Activated CD4-positive, CD25-positive, alpha-beta regulatory T cell treated with anti-CD3 and anti-CD28 coated beads, Interleukin-2, amount 50 U/mL, for 72 hours (primary cell): ENCODE results near the gene SPATA33.
A peak's percentile ranks its signal among the peaks of the same experiment; 100 is the strongest.
"Not testable (repeated sequence)": the region's sequence is repeated elsewhere in the genome, so short reads cannot be mapped to it uniquely, and the experiment has no call there.

Experiments used
- DNase-seq: peaks from one replicate; pipeline ENCODE4 v3.0.0; 2021

SPATA33 gene

DNA sequence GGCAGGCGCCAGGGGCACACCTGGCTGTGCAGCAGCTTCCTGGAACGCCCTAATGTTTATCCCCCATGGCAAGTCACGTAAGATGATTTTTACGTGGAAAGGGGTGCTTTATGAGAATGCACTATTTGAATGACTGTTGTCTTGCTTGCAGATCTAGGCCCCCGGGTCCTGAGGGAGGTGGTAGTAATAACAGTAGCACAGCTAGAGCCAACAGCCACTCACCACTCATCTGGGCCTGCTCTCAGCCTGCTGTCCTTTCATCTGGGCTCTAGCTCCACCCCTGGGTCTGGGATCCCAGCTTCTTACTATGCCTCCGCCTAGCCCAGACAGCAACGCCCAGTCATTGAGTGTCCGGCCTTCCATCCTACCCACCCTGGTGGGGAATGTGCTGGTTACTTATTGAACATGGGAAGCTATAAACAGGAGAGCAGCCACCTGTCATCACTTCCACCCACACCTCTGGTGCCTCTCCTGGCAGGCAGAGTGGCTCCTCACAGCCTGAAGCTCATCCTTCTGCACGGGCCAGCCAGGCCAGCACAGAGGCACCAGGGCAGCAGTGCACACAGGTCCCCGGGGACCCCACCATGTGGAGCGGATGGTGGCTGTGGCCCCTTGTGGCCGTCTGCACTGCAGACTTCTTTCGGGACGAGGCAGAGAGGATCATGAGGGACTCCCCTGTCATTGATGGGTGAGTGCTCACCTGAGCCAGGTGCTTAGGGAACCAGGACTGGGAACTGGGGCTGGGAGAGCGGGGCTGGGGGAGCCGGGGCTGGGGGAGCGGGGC, 27.6 kb upstream of the SPATA33 start:
- no peak for DNase-seq

DNA sequence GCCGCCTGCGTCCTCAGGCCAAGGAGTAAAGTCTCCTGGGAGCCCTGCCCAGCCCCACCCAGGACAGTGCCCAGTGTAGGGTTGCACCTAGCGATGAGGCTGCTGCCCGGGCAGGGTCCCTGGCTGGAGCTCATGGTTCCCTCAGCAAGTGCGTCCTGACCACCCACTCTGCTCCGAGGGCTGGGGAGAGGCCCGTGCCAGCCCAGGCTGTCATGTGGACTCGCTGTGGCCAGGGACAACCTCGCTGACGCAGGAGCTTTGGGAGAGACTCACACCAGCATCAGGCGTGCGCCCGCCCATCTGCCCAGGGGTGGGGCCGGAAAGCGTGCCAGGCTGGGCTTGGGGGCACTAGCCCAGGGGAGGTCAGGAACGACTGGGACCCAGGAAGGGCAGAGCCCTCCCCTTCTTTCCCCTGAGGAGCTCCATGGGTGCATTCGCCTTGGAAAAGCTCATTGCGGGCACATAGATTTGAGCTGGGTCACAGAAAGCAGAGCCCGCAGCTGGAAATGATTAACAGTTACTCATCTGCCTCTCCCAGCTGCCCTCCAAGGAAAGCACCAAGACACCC, 24.5 kb upstream of the SPATA33 start:
- DNase-seq: no peak

DNA sequence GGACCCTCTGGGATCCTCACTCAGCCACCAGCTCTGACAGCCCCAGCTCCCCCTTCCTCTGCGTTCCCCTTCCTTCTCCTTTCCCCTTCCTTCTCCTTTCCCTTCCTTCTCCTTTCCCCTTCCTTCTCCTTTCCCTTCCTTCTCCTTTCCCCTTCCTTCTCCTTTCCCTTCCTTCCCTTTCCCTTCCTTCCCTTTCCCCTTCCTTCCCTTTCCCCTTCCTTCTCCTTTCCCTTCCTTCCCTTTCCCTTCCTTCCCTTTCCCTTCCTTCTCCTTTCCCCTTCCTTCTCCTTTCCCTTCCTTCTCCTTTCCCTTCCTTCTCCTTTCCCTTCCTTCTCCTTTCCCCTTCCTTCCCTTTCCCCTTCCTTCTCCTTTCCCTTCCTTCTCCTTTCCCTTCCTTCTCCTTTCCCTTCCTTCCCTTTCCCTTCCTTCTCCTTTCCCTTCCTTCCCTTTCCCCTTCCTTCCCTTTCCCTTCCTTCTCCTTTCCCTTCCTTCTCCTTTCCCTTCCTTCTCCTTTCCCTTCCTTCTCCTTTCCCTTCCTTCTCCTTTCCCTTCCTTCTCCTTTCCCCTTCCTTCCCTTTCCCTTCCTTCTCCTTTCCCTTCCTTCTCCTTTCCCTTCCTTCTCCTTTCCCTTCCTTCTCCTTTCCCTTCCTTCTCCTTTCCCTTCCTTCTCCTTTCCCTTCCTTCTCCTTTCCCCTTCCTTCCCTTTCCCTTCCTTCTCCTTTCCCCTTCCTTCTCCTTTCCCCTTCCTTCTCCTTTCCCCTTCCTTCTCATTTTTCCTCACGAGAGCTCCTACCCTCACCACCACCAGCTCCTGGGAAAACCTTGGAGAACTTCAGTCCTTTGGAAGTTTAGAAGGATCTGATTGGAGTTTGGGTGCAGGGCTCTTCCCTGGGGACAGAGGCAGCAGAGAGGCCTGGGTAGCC, 22.9 kb upstream of the SPATA33 start:
- not testable (repeated sequence) for DNase-seq

DNA sequence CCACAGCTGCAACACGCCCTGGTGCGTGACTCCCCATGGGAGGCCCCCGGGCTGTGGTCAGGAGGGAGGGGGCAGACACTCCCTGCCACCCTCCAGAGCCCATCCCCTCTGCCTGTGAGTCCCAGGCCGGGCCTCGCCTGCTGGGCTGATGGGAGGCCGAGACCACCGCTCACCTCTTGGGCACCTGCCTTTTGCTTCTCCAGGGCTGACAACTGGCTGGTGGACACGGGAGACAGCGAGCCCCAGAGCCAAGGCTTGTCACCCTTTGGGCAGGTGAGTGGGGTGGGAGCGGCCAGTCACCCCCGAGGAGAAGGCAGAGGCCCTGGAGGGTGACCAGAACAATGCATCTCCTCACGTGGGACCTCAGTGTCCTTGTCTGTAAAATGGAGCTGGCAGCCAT, 21.0 kb upstream of the SPATA33 start:
- DNase-seq: no peak

- no peak for DNase-seq
These were observed 20.3 kb upstream of the SPATA33 start for GRCh38 chr16:89637379-89637778.

GRCh38 chr16:89638455-89638854, 19.2 kb upstream of the SPATA33 start:
- DNase-seq: no peak

GRCh38 chr16:89639385-89639784, 18.3 kb upstream of the SPATA33 start:
- DNase-seq: no peak

DNA sequence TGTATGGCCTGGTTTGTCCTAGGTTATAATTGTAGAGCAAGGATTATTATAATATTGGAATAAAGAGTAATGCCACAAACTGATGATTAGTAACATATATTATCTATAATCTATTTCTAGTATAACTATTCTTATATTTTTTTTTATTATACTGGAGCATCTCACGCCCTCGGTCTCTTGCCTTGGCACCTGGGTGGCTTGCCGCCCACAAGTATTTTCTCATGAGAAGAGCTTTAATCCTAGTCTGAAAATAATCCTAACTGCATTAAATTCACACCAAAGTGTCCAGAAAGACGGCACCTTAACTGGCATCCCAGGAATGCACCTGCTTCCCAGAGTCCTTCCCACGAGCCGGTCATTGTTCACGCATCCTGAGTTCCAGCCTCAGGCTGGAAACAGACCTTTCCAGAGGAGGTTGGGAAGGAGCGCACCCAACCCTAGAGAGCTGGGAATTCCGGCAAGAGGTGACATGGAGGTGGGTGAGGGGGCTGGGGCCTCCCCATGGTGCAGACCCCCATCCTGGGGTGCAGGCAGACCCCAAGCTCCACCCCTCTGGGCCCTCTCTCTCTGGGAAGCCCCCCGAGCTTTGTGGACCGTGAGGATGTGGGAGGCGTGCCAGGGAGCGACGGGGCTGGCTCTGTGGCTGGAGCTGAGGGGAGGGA, 16.0 kb upstream of the SPATA33 start:
- no peak for DNase-seq

GRCh38 chr16:89642574-89642973, 15.1 kb upstream of the SPATA33 start:
- no peak for DNase-seq

- DNase-seq: no peak
These were observed 13.8 kb upstream of the SPATA33 start for GRCh38 chr16:89643769-89644300.

DNA sequence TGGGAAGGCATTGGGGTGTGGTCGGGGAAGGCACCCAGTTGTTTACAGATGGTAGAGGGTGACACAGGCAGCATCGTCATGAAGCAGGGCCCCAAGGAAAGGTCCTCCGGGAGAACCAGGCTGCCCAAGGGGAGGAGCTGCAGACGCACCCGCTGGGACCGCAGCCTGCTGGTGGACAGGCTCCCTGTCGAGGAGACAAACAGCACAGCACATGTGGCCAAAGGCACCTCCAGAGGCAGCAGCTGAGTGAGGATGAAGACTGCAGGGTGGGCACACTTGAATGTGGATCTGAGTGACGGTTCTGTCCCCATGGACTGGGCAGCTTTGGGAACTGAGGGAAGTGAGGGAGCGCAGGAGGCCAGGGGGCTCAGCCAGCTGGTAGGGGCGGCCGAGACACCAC, 12.5 kb upstream of the SPATA33 start:
- no peak for DNase-seq

- no peak for DNase-seq
These were observed 11.4 kb upstream of the SPATA33 start for GRCh38 chr16:89646270-89646669.

- no peak for DNase-seq
These were observed 10.7 kb upstream of the SPATA33 start for GRCh38 chr16:89646906-89647305.

- no peak for DNase-seq
These were observed 6.1 kb upstream of the SPATA33 start for GRCh38 chr16:89651584-89651983.

- no peak for DNase-seq
These were observed 3.9 kb upstream of the SPATA33 start for GRCh38 chr16:89653656-89654295.

GRCh38 chr16:89655062-89655643, 2.5 kb upstream of the SPATA33 start:
- DNase-seq: no peak

GRCh38 chr16:89656435-89657121, 1.1 kb upstream of the SPATA33 start:
- DNase-seq: no peak

- peak; percentile 48 for DNase-seq
These were observed 714 bp downstream of the SPATA33 start for GRCh38 chr16:89658221-89658879.

GRCh38 chr16:89660146-89660545, 2.5 kb downstream of the SPATA33 start:
- no peak for DNase-seq

- no peak for DNase-seq
These were observed 3.6 kb downstream of the SPATA33 start for GRCh38 chr16:89661215-89661614.

GRCh38 chr16:89664238-89664637, 6.6 kb downstream of the SPATA33 start:
- DNase-seq: not testable (repeated sequence)
